ENCODE data around the gene ESPL1.

The ESPL1 gene

DNA sequence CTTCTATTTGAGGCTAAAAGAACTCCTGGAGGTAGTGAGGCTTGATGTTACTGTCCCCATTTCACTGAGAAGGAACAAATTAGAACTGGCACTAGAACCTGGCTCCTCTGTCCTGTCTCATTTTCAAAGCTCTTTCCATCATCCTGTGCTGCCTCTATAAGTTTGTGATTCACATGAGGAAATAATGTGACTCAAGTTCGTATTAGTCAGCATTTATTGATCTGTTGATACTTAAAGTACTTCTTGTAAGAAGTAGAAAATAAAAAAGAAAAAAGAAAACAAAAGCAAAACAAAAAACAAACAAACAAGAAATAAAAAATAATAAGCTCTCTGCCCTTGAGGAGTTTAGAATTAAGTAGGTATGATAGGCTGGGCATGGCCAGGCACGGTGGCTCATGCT is 2.3 kb upstream of the ESPL1 start:
- TF ChIP-seq, protein P1, sequence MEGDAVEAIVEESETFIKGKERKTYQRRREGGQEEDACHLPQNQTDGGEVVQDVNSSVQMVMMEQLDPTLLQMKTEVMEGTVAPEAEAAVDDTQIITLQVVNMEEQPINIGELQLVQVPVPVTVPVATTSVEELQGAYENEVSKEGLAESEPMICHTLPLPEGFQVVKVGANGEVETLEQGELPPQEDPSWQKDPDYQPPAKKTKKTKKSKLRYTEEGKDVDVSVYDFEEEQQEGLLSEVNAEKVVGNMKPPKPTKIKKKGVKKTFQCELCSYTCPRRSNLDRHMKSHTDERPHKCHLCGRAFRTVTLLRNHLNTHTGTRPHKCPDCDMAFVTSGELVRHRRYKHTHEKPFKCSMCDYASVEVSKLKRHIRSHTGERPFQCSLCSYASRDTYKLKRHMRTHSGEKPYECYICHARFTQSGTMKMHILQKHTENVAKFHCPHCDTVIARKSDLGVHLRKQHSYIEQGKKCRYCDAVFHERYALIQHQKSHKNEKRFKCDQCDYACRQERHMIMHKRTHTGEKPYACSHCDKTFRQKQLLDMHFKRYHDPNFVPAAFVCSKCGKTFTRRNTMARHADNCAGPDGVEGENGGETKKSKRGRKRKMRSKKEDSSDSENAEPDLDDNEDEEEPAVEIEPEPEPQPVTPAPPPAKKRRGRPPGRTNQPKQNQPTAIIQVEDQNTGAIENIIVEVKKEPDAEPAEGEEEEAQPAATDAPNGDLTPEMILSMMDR (IDR thresholded peaks at IDR 0.05; ENCODE audit: low read length, missing control alignments): no peak
- no peak for DNase-seq (ENCODE audit: low read depth)

DNA sequence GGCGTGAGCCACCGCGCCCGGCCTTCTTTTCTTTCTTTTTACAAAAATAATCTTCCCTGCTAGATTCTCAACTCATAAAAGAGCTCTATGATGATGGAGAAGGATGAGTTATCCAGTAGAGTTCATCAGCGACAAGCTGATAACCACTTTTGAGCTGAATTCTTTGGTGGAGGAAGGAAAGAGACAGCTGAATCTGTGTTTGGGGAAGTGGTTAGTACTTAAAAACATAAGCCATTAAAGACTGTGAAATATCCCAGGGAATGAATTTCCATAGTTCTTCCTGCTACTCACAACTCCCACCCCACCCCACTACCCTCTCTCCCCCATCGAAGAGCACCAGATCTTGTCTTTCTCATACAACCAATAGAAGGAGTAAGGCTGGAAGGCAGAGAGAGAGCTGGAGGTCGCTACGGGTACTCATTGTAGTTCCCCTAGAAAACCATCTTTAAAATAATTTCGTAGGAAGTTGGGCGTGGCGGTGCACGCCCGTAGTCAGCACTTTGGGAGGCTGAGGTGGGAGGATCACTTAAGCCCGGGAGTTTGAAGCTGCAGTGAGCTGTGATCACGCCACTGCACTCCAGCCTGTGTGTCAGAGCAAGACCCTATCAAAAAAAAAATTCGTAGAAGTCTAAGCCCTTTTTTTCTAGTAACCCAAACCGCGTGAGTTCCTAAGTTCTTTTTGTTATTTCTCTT is 647 bp upstream of the ESPL1 start:
- peak overlapping the region; percentile 86 for H3K4me3 ChIP-seq (replicated peaks; ENCODE audit: low read depth, low read length)
- DNase-seq (ENCODE audit: low read depth): no peak
- TF ChIP-seq, protein P1 (IDR thresholded peaks at IDR 0.05; ENCODE audit: low read length, missing control alignments): no peak

More for the DNA sequence above, 2.3 kb upstream of the ESPL1 start:
- no peak overlapping the region for H3K4me3 ChIP-seq (replicated peaks; ENCODE audit: low read depth, low read length)

DNA sequence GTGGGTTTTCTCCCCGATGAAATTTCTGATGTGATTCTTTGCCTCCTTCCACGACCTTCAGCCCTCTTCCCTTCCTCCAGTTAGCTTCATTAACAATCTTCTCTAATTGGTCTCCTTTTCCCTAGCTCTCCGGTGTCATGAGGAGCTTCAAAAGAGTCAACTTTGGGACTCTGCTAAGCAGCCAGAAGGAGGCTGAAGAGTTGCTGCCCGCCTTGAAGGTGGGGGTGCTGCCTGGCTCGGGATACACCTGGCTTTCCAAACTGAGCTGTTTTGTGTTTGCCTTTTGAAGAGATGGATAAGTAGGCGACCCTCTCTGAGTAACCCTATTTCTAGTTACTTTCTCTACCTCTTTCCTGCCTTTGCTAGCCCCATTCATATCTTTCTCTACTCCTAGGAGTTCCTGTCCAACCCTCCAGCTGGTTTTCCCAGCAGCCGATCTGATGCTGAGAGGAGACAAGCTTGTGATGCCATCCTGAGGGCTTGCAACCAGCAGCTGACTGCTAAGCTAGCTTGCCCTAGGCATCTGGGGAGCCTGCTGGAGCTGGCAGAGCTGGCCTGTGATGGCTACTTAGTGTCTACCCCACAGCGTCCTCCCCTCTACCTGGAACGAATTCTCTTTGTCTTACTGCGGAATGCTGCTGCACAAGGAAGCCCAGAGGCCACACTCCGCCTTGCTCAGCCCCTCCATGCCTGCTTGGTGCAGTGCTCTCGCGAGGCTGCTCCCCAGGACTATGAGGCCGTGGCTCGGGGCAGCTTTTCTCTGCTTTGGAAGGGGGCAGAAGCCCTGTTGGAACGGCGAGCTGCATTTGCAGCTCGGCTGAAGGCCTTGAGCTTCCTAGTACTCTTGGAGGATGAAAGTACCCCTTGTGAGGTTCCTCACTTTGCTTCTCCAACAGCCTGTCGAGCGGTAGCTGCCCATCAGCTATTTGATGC is 797 bp downstream of the ESPL1 start:
- DNase-seq (ENCODE audit: low read depth): no peak
- H3K4me3 ChIP-seq (replicated peaks; ENCODE audit: low read depth, low read length): peak overlapping the region; percentile 86
- TF ChIP-seq, protein P1 (IDR thresholded peaks at IDR 0.05; ENCODE audit: low read length, missing control alignments): no peak

DNA sequence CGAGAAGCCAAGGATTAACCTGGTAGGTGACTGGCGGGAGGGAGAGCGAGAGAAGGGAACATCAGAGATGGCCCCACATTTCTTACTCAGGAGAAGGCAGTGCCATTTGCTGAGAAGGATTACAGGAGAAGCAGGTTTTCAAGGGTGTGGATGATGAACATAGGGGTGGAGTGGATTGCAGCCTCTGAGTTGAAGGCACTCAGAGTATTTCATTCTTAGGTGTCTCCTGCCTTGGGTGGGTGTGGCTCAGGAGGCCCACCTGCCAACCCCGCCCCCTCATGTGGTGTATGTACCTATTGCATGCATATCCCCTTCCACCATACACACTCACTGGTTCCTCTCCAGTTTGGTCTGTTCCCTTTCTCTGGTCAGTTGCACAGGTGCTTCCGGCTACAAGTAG is 6.3 kb downstream of the ESPL1 start:
- no peak for DNase-seq (ENCODE audit: low read depth)
- no peak overlapping the region for H3K4me3 ChIP-seq (replicated peaks; ENCODE audit: low read depth, low read length)
- TF ChIP-seq, protein P1 (IDR thresholded peaks at IDR 0.05; ENCODE audit: low read length, missing control alignments): no peak

- TF ChIP-seq, protein P1 (IDR thresholded peaks at IDR 0.05; ENCODE audit: low read length, missing control alignments): no peak
- DNase-seq (ENCODE audit: low read depth): no peak
- no peak overlapping the region for H3K4me3 ChIP-seq (replicated peaks; ENCODE audit: low read depth, low read length)
These were observed 8.4 kb downstream of the ESPL1 start for GRCh38 chr12:53276511-53276910.

DNA sequence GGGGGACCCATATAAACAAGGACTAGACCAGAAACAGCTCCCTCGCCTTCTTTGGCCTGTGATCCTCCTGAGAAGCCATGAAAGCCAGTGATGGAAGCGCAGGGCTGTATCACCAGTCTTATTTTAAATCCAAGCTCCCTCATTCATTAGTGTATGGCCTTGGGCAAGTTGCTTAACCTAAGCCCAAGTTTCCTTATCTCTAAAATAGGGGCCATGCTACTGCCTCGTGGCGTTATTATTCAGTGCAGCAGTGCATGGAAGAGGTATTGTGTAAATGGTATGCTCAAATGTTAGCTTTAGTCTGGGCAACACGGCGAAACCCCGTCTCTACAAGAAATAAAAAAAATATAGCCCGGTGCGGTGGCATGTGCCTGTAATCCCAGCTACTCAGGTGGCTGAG is 9.9 kb downstream of the ESPL1 start:
- TF ChIP-seq, protein P1 (IDR thresholded peaks at IDR 0.05; ENCODE audit: low read length, missing control alignments): no peak
- H3K4me3 ChIP-seq (replicated peaks; ENCODE audit: low read depth, low read length): no peak overlapping the region
- no peak for DNase-seq (ENCODE audit: low read depth)

Measured in fibroblast of pulmonary artery (primary cell).